MM.1S (cell line): ENCODE measurements around the gene SCYGR6.
A peak's percentile ranks its signal among the peaks of the same experiment; 100 is the strongest.
"Not testable (repeated sequence)": the region's sequence is repeated elsewhere in the genome, so short reads cannot be mapped to it uniquely, and the experiment has no call there.

Experiments used
- DNase-seq: peaks from one replicate; pipeline ENCODE4 v3.0.0-alpha.2; 2015
- H2AFZ ChIP-seq: fragments of 300-600 bp; sonication (generic); 2 replicates; pipeline ENCODE4 v1.6.0; 2016; ENCODE audit warnings: antibody characterized with exemption, low read length
- H3F3A ChIP-seq: fragments of 300-600 bp; sonication (generic); 2 replicates; pipeline ENCODE4 v1.6.1; 2016; ENCODE audit warnings: mild to moderate bottlenecking, antibody characterized with exemption, low read length, moderate library complexity, mixed read lengths; ENCODE audit not compliant: insufficient read depth
- H3K27ac ChIP-seq: fragments of 300-600 bp; sonication (generic); 2 replicates; pipeline ENCODE4 v1.5.1; 2016; ENCODE audit warnings: mild to moderate bottlenecking, low read length
- H3K27me3 ChIP-seq: fragments of 300-600 bp; sonication (generic); replicated peaks from 2 replicates; pipeline ENCODE4 v1.6.0; 2016; ENCODE audit warnings: low read length; ENCODE audit not compliant: insufficient read depth
- H3K36me3 ChIP-seq: fragments of 300-600 bp; sonication (generic); replicated peaks from 2 replicates; pipeline ENCODE4 v1.6.1; 2016; ENCODE audit warnings: mild to moderate bottlenecking, low read length, mixed read lengths; ENCODE audit not compliant: insufficient read depth
- H3K4me1 ChIP-seq: fragments of 300-600 bp; sonication (generic); 2 replicates; pipeline ENCODE4 v1.6.1; 2016; ENCODE audit warnings: low read length, mixed read lengths
- H3K4me2 ChIP-seq: fragments of 300-600 bp; sonication (generic); 2 replicates; pipeline ENCODE4 v1.6.0; 2016; ENCODE audit warnings: low read depth, low read length
- H3K4me3 ChIP-seq: fragments of 300-600 bp; sonication (generic); 2 replicates; pipeline ENCODE4 v1.5.1; 2016; ENCODE audit warnings: low read length, mixed read lengths
- H3K79me2 ChIP-seq: fragments of 300-600 bp; sonication (generic); 2 replicates; pipeline ENCODE4 v1.6.1; 2016; ENCODE audit warnings: mixed run types, low read length, mixed read lengths
- H3K9ac ChIP-seq: fragments of 300-600 bp; sonication (generic); 2 replicates; pipeline ENCODE4 v1.6.1; 2016; ENCODE audit warnings: low read length, mixed read lengths
- H3K9me2 ChIP-seq: fragments of 300-600 bp; sonication (generic); replicated peaks from 2 replicates; pipeline ENCODE4 v1.6.1; 2016; ENCODE audit warnings: mild to moderate bottlenecking, low read length, mixed read lengths; ENCODE audit not compliant: insufficient read depth
- H3K9me3 ChIP-seq: fragments of 300-600 bp; sonication (generic); replicated peaks from 2 replicates; pipeline ENCODE4 v1.6.1; 2016; ENCODE audit warnings: mild to moderate bottlenecking, low read length, mixed read lengths; ENCODE audit not compliant: insufficient read depth
- H4K20me1 ChIP-seq: fragments of 300-600 bp; sonication (generic); 2 replicates; pipeline ENCODE4 v1.6.1; 2016; ENCODE audit warnings: mild to moderate bottlenecking, low read length, moderate library complexity, mixed read lengths; ENCODE audit not compliant: insufficient read depth
- EZH2 ChIP-seq: fragments of 300-600 bp; sonication (generic); optimal IDR thresholded peaks from 2 replicates; pipeline ENCODE3; 2017; ENCODE audit warnings: low read depth, mild to moderate bottlenecking, antibody characterized with exemption, low read length, mixed read lengths
- EZH2phosphoT487 ChIP-seq: fragments of 300-600 bp; sonication (generic); IDR thresholded peaks from 2 replicates; pipeline ENCODE4 v1.6.1; 2018; ENCODE audit warnings: antibody characterized with exemption, low read length
- TF ChIP-seq, protein P1 (sequence below): fragments of 300-600 bp; sonication (generic); IDR thresholded peaks from 2 replicates; pipeline ENCODE4 v1.5.1; 2016; ENCODE audit warnings: antibody characterized with exemption, low read length, mixed read lengths

The SCYGR6 gene

DNA sequence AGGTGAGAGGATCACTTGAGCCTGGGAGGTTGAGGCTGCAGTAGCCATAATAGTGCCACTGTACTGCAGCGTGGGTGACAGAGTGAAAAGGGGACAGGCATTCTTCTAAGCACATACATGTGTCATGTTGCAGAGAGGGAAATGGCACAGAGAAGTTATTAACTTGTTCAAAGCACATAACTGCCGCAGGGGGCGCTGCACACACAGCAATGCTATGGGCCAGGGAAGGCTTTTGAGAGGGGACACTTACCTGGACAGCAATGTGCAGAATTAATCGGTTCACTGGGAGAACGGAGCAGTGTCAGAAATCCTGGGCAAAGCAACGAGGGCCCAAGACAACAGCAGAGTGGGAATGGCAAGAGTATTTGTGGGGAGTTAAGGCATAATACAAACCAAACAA lies 23.5 kb upstream of the SCYGR6 start:
- no peaks in the 10 kb centered on the region for H4K20me1 ChIP-seq

DNA sequence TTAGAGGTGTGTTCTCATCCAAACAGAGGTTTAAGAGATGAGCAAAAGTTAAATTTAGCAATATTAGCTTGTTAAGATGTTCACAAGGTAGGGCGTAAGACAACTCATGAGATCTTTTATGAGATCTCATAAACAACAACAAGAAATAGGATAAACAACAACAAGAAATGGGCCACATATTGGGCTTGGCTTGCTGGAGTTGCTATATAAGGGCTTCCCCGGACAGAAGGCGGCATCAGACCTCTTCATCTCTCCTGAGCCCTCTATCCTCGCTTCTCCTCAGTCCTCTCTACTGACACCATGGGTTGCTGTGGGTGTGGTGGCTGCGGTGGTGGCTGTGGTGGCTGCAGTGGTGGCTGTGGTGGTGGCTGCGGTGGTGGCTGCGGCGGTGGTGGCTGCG lies 21.0 kb upstream of the SCYGR6 start, which contains the start of gene SCYGR8:
SCYGR8 (plus strand) TSS at position 301 of the 400 bp plus-strand sequence; CDS start at position 301, 0 bp downstream.
- H3K9me2 ChIP-seq: no peaks in the 10 kb centered on the region
- H3K27me3 ChIP-seq: no peaks in the 10 kb centered on the region
- no peaks in the 10 kb centered on the region for H3K4me1 ChIP-seq
- H3F3A ChIP-seq: no peaks in the 10 kb centered on the region
- no peaks in the 10 kb centered on the region for H3K36me3 ChIP-seq
- no peaks in the 10 kb centered on the region for H3K9me3 ChIP-seq
- no peak within 1 kb of the TSS for H3K4me2 ChIP-seq
- TF ChIP-seq EZH2: no peak
- TF ChIP-seq, protein P1, sequence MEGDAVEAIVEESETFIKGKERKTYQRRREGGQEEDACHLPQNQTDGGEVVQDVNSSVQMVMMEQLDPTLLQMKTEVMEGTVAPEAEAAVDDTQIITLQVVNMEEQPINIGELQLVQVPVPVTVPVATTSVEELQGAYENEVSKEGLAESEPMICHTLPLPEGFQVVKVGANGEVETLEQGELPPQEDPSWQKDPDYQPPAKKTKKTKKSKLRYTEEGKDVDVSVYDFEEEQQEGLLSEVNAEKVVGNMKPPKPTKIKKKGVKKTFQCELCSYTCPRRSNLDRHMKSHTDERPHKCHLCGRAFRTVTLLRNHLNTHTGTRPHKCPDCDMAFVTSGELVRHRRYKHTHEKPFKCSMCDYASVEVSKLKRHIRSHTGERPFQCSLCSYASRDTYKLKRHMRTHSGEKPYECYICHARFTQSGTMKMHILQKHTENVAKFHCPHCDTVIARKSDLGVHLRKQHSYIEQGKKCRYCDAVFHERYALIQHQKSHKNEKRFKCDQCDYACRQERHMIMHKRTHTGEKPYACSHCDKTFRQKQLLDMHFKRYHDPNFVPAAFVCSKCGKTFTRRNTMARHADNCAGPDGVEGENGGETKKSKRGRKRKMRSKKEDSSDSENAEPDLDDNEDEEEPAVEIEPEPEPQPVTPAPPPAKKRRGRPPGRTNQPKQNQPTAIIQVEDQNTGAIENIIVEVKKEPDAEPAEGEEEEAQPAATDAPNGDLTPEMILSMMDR: no peak
- TF ChIP-seq EZH2phosphoT487: no peak
- H3K79me2 ChIP-seq: no peaks in the 10 kb centered on the region
- DNase-seq: no peak
- no peak within 1 kb of the TSS for H2AFZ ChIP-seq
- no peak within 1 kb of the TSS for H3K9ac ChIP-seq
- no peak within 1 kb of the TSS for H3K27ac ChIP-seq
- H3K4me3 ChIP-seq: no peak within 1 kb of the TSS
- no peaks in the 10 kb centered on the region for H4K20me1 ChIP-seq

More for the DNA sequence above, 23.5 kb upstream of the SCYGR6 start:
- H2AFZ ChIP-seq: no peak overlapping the region
- H3K9me2 ChIP-seq: no peaks in the 10 kb centered on the region
- no peak overlapping the region for H3K4me2 ChIP-seq
- H3F3A ChIP-seq: no peaks in the 10 kb centered on the region
- no peaks in the 10 kb centered on the region for H3K4me1 ChIP-seq
- no peak overlapping the region for H3K27ac ChIP-seq
- H3K36me3 ChIP-seq: no peaks in the 10 kb centered on the region
- H3K4me3 ChIP-seq: no peak overlapping the region
- H3K9me3 ChIP-seq: no peaks in the 10 kb centered on the region
- TF ChIP-seq EZH2: no peak
- TF ChIP-seq, protein P1: peak; percentile 26; the same call in 1 of the 2 replicates
- no peak for TF ChIP-seq EZH2phosphoT487
- H3K79me2 ChIP-seq: no peaks in the 10 kb centered on the region
- no peak overlapping the region for H3K9ac ChIP-seq
- no peaks in the 10 kb centered on the region for H3K27me3 ChIP-seq
- DNase-seq: no peak

DNA sequence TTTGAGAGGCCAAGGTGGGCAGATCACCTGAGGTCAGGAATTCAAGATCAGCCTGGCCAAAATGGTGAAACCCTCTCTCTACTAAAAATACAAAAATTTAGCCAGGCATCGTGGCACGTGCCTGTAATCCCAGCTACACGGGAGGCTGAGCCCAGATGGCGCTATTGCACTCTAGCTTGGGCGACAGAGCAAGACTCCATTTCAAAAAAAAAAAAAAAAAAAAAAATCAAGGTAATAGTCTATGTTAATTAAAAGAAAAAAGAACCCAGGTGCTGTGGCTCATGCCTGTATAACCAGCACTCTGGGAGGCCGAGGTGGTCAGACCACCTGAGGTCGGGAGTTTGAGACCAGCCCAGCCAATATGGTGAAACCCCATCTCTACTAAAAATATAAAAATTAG lies 16.1 kb upstream of the SCYGR6 start:
- H3K79me2 ChIP-seq, DNase-seq, H3K36me3 ChIP-seq, H4K20me1 ChIP-seq, H3F3A ChIP-seq, H3K9me3 ChIP-seq, H2AFZ ChIP-seq, H3K4me3 ChIP-seq, H3K27ac ChIP-seq, H3K4me2 ChIP-seq, H3K9me2 ChIP-seq, H3K27me3 ChIP-seq, H3K4me1 ChIP-seq, H3K9ac ChIP-seq: not testable (repeated sequence)

DNA sequence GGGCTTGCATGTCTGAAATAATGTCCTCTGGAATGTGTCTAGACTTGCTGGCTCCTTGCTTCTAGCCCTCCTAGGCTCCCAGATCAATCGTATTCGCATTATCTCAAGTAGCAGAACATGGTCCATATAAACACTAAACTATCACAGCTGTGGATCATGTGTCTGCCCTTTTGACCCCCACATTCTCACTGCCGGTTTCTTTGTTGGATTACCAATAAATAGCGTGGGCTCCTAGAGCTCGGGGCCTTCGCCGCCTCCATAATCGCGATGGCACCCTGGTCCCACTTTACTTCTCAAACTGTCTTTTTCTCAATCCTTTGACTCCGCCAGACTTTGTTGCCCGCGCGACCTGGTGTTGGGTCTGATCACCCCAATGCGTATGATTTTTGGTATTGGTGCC lies 14.8 kb upstream of the SCYGR6 start:
- no peaks in the 10 kb centered on the region for H4K20me1 ChIP-seq
- no peaks in the 10 kb centered on the region for H3K79me2 ChIP-seq
- H3K4me3 ChIP-seq: no peak overlapping the region
- H3K36me3 ChIP-seq: no peaks in the 10 kb centered on the region
- no peak for DNase-seq
- H3K27me3 ChIP-seq: no peaks in the 10 kb centered on the region
- H3K4me2 ChIP-seq: no peak overlapping the region
- H3K9me3 ChIP-seq: no peaks in the 10 kb centered on the region
- H3K9me2 ChIP-seq: no peaks in the 10 kb centered on the region
- H3K4me1 ChIP-seq: no peaks in the 10 kb centered on the region
- no peak overlapping the region for H3K27ac ChIP-seq
- H3K9ac ChIP-seq: no peak overlapping the region
- TF ChIP-seq EZH2phosphoT487 (no peak), EZH2 (no peak)
- TF ChIP-seq, protein P1: no peak
- no peaks in the 10 kb centered on the region for H3F3A ChIP-seq
- no peak overlapping the region for H2AFZ ChIP-seq
